Measurements from ENCODE around the gene SLC25A15. TPM values are rescaled to one million over a fixed set of nuclear protein-coding genes. Genes with fewer than 3 reads are reported as not detected.
"Not testable (repeated sequence)": the region's sequence is repeated elsewhere in the genome, so short reads cannot be mapped to it uniquely, and the experiment has no call there.

SLC25A15 gene
- total RNA-seq, 1 experiment from 2014 or later = 66.3 TPM

DNA sequence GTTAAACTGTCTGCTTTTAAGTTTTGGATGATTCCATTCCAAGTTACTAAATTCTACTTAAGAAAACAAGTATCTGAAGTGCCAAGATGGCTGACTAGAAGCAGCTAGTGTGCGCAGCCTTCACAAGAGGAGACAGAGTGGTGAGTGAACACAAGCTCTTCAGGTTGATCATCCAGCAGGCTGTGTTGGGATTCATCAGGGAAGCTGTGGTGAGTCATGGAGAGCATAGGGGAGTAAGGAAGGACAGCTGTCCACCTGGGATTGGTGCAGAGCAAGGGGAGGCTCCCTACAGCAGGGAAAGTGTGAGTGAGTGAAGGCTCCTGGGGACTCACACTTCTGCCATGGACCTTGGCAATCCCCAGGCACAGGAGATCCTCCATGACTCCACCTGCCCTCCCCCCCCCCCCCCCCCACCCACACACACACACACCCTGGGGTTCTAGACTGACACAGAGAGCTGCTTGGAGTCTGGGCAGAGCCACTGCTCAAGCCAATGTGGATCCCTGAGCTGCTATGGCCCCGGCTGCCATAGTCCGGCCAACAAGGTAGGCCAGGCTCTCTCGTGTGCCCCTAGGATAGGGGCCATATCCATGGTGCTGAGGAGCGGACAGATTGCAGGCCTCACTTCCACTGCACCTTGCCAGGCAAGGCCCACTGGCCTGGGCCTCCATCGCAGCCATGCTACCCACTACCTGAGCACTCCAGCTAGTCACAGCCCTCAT lies 23.5 kb downstream of the SLC25A15 start:
- DNase-seq (ENCODE audit: low read depth) = peak; percentile 81

DNA sequence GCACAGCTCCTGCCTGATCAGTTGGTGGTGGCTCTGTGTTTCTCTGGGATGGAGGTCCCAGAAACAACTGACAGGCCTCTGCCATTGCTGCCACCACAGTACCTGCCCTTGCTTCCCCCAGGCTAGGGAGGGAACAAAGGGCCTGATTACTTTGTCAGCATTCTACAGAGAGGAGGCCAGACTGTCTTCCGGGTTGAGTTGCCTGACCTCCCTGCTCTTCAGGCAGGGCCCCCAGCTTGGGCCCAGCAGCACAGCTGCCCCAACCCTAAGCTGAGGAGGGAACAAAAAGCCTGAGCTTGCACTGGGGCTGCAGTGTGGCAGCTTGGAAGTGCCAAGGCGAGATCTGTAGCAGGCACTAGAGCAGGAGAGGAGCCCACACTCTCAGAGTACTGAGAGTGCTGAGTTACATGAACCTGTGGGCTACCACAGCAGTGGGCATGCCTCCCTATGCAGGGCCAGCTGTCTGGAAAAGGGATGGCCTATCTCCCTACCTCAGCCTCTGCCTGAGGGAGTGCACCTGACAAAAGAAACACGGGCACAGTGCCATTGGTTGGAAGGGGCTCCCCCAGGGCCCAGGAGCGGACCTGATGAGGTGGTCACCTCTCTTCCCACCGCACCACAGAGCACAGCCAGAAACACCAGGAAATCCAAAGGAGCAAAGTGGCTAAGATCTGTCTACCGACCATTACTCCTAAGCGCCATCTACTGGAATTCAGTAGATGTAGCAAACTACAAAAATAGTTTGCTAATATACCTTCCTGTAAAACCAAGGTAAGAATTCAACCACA lies 24.4 kb downstream of the SLC25A15 start:
- peak; percentile 7 for DNase-seq (ENCODE audit: low read depth)

DNA sequence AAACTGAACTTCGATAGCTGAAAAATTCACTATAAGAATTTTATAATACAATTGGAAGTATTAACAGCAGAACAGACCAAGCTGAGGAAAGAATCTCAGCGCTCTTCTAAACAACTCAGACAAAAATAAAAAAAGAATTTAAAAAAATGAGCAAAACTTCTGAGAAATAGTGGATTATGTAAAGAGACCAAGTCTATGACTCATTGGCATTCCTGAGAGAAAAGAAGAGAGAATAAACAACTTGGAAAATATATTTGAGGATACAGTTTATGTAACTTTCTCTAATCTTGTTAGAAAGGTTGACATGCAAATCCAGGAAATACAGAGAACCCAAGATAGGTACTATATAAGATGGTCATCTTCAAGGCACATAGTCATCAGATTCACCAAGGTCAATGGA lies 25.4 kb downstream of the SLC25A15 start:
- DNase-seq (ENCODE audit: low read depth) = no peak

DNA sequence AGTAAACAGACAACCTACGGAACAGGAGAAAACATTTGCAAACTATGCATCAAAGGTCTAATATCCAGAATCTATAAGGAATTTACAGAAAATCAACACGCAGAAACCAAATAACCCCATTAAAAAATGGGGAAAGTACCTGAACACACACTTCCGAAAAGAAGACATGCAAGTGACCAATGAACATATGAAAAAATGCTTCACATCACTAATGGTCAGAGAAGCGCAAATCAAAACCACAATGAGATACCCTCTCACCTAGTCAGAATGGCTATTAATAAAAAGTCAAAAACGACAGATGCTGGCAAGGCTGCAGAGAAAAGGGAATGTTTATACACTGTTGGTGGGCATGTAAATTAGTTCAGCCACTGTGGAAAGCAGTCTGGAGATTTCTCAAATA lies 29.5 kb downstream of the SLC25A15 start:
- DNase-seq (ENCODE audit: low read depth) = no peak

DNA sequence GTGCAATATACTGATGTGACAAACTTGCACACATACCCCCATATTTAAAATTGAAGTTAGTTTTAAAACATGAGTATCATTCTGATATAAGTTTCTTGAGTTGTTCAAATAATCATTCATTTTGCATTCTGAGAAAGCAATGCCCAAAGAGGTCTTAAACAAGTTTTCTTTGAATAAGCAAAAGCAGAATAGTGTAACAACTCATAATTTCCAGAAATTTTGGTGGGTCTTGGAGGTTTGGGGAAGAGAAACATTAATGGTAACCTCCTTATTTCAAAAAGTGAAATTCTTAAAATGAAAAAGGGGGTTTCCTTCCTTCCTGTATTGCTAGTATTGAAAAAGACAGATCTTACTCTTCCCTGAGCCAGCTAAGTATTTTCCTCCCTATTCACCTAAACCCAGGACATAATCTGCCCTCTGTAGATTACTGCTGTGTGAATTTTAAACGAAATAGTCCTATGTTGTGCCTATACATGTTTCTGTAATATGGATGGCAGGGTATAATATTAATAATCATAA lies 30.4 kb downstream of the SLC25A15 start:
- no peak for DNase-seq (ENCODE audit: low read depth)

DNA sequence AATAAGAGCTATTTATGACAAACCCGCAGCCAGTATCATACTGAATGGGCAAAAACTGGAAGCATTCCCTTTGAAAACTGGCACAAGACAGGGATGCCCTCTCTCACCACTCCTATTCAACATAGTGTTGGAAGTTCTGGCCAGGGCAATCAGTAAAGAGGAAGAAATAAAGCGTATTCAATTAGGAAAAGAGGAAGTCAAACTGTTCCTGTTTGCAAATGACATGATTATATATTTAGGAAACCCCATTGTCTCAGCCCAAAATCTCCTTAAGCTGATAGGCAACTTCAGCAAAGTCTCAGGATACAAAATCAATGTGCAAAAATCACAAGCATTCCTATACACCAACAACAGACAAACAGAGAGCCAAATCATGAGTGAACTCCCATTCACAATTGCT lies 50.3 kb downstream of the SLC25A15 start:
- DNase-seq (ENCODE audit: low read depth) = not testable (repeated sequence)

DNA sequence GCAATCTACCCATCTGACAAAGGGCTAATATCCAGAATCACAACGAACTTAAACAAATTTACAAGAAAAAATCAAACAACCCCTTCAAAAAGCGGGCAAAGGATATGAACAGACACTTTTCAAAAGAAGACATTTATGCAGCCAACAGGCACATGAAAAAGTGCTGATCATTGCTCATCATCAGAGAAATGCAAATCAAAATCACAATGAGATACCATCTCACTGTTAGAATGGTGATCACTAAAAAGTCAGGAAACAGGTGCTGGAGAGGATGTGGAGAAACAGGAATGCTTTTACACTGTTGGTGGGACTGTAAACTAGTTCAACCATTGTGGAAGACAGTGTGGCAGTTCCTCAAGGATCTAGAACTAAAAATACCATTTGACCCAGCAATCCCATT lies 51.5 kb downstream of the SLC25A15 start:
- DNase-seq (ENCODE audit: low read depth) = not testable (repeated sequence)

Small RNA genes lying within 50 kb of the gene (small RNA-seq; reads per million reads assigned to genes)
- not detected for gene MIR621

Other genes with a start within 250 kb of the SLC25A15 start
- 1.6 and 2.0 TPM in 2 replicates for gene FOXO1, start 123.0 kb upstream of the SLC25A15 start, total RNA-seq (2014; rRNA removed; shearing (Covaris generic))
- 25.3 and 25.7 TPM in 2 replicates for gene MRPS31, start 18.4 kb upstream of the SLC25A15 start, total RNA-seq (2014; rRNA removed; shearing (Covaris generic))
- 13.4 and 31.1 TPM in 2 replicates for gene ELF1, start 229.7 kb downstream of the SLC25A15 start, total RNA-seq (2014; rRNA removed; shearing (Covaris generic))